Transverse colon (tissue), 4 donors: ENCODE results near the gene COA6. TPM values are rescaled to one million over a fixed set of nuclear protein-coding genes. Genes with fewer than 3 reads are reported as not detected.
"Not testable (repeated sequence)": the region's sequence is repeated elsewhere in the genome, so short reads cannot be mapped to it uniquely, and the experiment has no call there.

Experiments
- DNase-seq: peaks from one replicate; pipeline ENCODE4 v3.0.0-alpha.2; 2019
- H3K27ac ChIP-seq, 4 donors: fragments of 200-600 bp; sonication (generic); 2 replicates each; pipeline ENCODE4 v1.5.1; 2016 to 2018; ENCODE audit warnings: inconsistent platforms in 4 of 4
- H3K27me3 ChIP-seq: fragments of 200-600 bp; sonication (generic); 2 replicates; pipeline ENCODE4 v1.5.1; 2017; ENCODE audit warnings: inconsistent platforms
- H3K36me3 ChIP-seq, 4 donors: fragments of 200-600 bp; sonication (generic); 2 replicates each; pipeline ENCODE4 v1.5.1; 2017 to 2019; ENCODE audit warnings: inconsistent platforms in 4 of 4
- H3K4me1 ChIP-seq, 4 donors: fragments of 200-600 bp; sonication (generic); 2 replicates each; pipeline ENCODE4 v1.5.1; 2017 to 2020; ENCODE audit warnings: inconsistent platforms in 4 of 4
- H3K4me3 ChIP-seq, 4 donors: fragments of 200-600 bp; sonication (generic); 1 replicate in 1 of 4; 2 replicates in 3 of 4; pipeline versions ENCODE4 v1.5.1 to v1.6.1; 2017 to 2019; ENCODE audit warnings: inconsistent platforms in 4 of 4
- H3K9me3 ChIP-seq, 2 donors: fragments of 200-600 bp; sonication (generic); 2 replicates each; pipeline ENCODE4 v1.5.1; 2017 to 2019; ENCODE audit warnings: inconsistent platforms in 2 of 2
- EP300 ChIP-seq: sonication (generic); formaldehyde crosslinking; IDR thresholded peaks from one replicate; pipeline ENCODE4 v1.6.1; 2017; ENCODE audit warnings: antibody characterized with exemption, low read depth
- POLR2A ChIP-seq: fragments of 450-650 bp; IDR thresholded peaks from one replicate; pipeline ENCODE4 v1.6.1; 2016; ENCODE audit warnings: antibody characterized with exemption, mild to moderate bottlenecking, moderate library complexity
- POLR2AphosphoS5 ChIP-seq, 3 donors: sonication (generic); formaldehyde crosslinking; IDR thresholded peaks; one replicate each; pipeline ENCODE4 v1.6.1; 2016; ENCODE audit warnings: antibody characterized with exemption in 3 of 3
- WGBS, 2 donors: methylation state at CpG; one replicate each; pipeline ENCODE4 v1.1.5; 2018; ENCODE audit warnings: low coverage in 1 of 2; 5-methylcytosine and 5-hydroxymethylcytosine counted together
- in situ Hi-C, 4 donors: fragments of 200-750 bp; cut with MboI; loops; one replicate each; pipeline versions ENCODE4 v1.15.0 to v1.15.1; 2017; ENCODE audit warnings: low sequenced_read_pairs in 3 of 4, low pct_ligation_motif_present in 1 of 4, low pct_unique_long_range_greater_than_20kb in 1 of 4
- intact Hi-C: fragments of 100-400 bp; cut with DNase I; formaldehyde crosslinking; loops from one replicate; pipeline ENCODE4 v1.15.1; 2023; ENCODE audit warnings: low total_unique reads
- total RNA-seq, 4 donors: library from RNA; depleted of rRNA; stranded (reverse); fragments of >200 nt; gene quantifications; one replicate each; pipeline ENCODE4 v1.1.0, GENCODE V29; 2016
- TF ChIP-seq, protein P1 (sequence below), 5 experiments: fragments of 200-600 bp in 3 of 5; fragments of 450-650 bp in 2 of 5; sonication (generic) in 3 of 5; IDR thresholded peaks; 1 replicate in 2 of 5; 2 replicates in 3 of 5; pipeline ENCODE4 v1.5.1; 2016 to 2017; ENCODE audit warnings: antibody characterized with exemption in 5 of 5, inconsistent platforms in 3 of 5, mild to moderate bottlenecking in 2 of 5, moderate library complexity in 1 of 5

COA6 gene
- total RNA-seq, 4 donors from 2014 or later = 13.7 to 21.6 (median 15.7) TPM; not detected in 1

DNA sequence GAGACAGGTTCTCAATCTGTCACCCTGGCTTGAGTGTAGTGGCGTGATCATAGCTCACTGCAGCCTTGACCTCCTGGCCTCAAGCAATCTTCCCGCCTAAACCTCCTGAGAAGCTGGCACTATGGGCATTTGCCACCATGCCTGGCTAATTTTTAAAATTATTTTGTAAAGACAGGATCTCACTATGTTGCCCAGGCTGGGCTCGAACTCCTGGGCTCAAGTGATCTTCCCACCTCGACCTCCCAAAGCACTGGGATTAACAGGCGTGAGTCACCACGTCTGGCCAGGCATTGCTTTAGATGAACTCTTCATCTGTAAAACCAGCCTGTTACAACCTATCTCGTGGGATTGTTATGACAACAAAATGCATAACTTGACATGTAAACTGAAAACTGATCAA, 2.4 kb downstream of the COA6 start:
- no peaks in the 10 kb centered on the region for H3K9me3 ChIP-seq
- H3K4me3 ChIP-seq = no peak overlapping the region
- TF ChIP-seq POLR2AphosphoS5 (IDR thresholded peaks at IDR 0.05) (no peak), POLR2A (no peak), EP300 (no peak)
- TF ChIP-seq, protein P1, sequence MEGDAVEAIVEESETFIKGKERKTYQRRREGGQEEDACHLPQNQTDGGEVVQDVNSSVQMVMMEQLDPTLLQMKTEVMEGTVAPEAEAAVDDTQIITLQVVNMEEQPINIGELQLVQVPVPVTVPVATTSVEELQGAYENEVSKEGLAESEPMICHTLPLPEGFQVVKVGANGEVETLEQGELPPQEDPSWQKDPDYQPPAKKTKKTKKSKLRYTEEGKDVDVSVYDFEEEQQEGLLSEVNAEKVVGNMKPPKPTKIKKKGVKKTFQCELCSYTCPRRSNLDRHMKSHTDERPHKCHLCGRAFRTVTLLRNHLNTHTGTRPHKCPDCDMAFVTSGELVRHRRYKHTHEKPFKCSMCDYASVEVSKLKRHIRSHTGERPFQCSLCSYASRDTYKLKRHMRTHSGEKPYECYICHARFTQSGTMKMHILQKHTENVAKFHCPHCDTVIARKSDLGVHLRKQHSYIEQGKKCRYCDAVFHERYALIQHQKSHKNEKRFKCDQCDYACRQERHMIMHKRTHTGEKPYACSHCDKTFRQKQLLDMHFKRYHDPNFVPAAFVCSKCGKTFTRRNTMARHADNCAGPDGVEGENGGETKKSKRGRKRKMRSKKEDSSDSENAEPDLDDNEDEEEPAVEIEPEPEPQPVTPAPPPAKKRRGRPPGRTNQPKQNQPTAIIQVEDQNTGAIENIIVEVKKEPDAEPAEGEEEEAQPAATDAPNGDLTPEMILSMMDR (IDR thresholded peaks at IDR 0.05) = no peak
- DNase-seq = no peak
- in situ Hi-C loops = no loop called here
- H3K27me3 ChIP-seq = no peaks in the 10 kb centered on the region
- peaks cover 8 to 24% (median 14%) of the 10 kb centered on the region in 4 donors for H3K4me1 ChIP-seq
- 90 to 96% methylated on average over 5 to 7 of the region's 7 CpGs for WGBS, 2 donors
- peaks cover 0 to 29% (median 0%) of the 10 kb centered on the region in 4 donors for H3K36me3 ChIP-seq
- H3K27ac ChIP-seq = no peak overlapping the region
- intact Hi-C loops = no loop called here

DNA sequence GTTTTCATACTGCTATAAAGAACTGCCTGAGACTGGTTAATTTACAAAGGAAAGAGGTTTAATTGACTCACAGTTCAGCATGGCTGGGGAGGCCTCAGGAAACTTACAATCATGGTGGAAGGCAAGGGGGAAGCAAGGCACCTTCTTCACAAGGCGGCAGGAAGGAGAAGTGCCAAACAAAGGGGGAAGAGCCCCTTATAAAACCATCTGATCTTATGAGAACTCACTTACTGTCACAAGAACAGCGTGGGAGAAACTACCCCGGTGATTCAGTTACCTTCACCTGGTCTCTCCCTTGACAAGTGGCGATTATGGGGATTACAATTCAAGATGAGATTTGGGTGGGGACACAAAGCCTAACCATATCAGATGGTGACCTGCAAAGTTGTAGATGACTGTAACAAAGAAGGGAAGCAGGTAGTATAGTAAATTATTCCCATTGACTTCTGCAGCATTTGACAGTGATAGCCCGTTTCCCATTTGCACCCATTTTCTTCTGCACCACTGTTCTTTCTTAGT, 6.4 kb downstream of the COA6 start:
- H3K36me3 ChIP-seq = peaks cover 0 to 31% (median 2%) of the 10 kb centered on the region in 4 donors
- DNase-seq, H3K4me3 ChIP-seq, H3K27me3 ChIP-seq, H3K9me3 ChIP-seq, intact Hi-C loops, H3K27ac ChIP-seq, in situ Hi-C loops, H3K4me1 ChIP-seq: not testable (repeated sequence)
- 95 to 100% methylated on average over 4 to 5 of the region's 5 CpGs for WGBS, 2 donors

DNA sequence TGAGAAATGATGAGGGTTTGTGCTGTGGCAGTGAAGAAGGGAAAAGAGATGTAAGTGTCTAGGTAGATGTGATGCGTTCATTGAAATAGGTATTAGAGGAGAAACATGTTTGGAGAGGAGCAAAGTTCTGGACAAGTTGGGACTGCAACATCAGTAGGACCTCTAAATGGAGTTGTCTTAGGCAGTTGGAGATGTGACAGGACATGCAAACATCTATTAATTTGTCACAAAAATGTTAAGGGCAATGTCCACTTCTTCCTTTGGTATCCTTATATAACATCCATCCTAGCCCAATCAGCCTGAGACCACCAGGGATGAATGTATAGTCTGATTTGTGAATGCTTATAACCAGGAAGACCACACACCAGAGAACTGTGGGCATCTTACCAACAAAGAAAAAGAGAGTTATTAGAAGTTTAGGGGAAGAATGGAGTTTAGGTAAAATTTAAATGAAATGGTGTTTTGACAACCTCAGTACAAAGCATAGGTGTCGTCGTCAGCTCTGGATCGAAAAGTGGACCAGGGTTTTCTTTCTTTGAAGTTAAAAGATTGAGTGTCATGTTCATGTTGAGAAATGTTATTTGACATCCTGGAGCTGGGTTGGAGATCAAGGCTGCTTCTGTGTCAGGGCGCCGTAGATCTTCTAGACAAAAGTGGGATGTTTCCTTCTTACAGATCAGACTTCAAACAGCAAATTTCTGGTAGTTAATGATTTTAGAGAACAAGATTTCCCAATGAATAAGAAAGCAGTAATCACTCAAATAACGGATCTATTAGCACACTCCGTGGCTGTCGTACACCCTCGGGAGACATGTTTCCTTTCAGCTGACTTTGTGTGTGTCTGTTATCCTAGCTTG, 8.7 kb downstream of the COA6 start:
- TF ChIP-seq POLR2AphosphoS5 (IDR thresholded peaks at IDR 0.05) (no peak), POLR2A (no peak), EP300 (no peak)
- TF ChIP-seq, protein P1 (IDR thresholded peaks at IDR 0.05) = no peak
- in situ Hi-C loops (no loop called here), intact Hi-C loops (no loop called here)
- H3K4me3 ChIP-seq = no peak overlapping the region
- H3K36me3 ChIP-seq = peaks cover 0 to 31% (median 2%) of the 10 kb centered on the region in 4 donors
- no peaks in the 10 kb centered on the region for H3K9me3 ChIP-seq
- no peaks in the 10 kb centered on the region for H3K27me3 ChIP-seq
- WGBS, 2 donors = 90 to 93% methylated on average over 10 of the region's 10 CpGs
- no peaks in the 10 kb centered on the region for H3K4me1 ChIP-seq
- no peak overlapping the region for H3K27ac ChIP-seq
- no peak for DNase-seq

DNA sequence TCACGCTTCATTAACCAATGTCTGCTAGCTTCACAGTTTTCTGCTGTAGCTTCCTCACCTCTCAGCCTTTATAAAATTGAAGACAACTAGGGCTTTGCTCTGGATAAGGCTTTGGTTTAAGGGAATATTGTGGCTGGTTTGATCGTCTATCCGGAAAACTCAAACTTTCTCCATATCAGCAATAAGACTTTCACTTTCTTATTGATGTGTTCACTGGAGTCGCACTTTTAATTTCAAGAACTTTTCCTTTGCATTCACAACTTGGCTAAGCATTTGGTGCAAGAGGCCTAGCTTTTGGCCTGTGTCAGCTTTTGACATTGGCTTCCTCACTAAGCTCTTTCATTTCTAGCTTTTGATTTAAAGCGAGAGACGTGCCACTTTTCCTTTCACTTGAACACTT, 12.9 kb downstream of the COA6 start:
- no peak for TF ChIP-seq POLR2AphosphoS5 (IDR thresholded peaks at IDR 0.05)
- no peak for TF ChIP-seq EP300
- TF ChIP-seq, protein P1 (IDR thresholded peaks at IDR 0.05) = no peak
- TF ChIP-seq POLR2A = no peak
- Histone ChIP-seq H3K27me3 (no peaks in the 10 kb centered on the region), H3K36me3 (peaks cover 0 to 4% (median 0%) of the 10 kb centered on the region in 4 donors), H3K27ac (no peak overlapping the region), H3K9me3 (no peaks in the 10 kb centered on the region), H3K4me3 (no peak overlapping the region), H3K4me1 (no peaks in the 10 kb centered on the region)
- in situ Hi-C loops (no loop called here), intact Hi-C loops (no loop called here)
- WGBS, 2 donors = 86 to 93% methylated on average over 5 to 6 of the region's 6 CpGs
- DNase-seq = no peak
